ENCODE measurements around the gene PRKCQ. TPM values are rescaled to one million over a fixed set of nuclear protein-coding genes. Genes with fewer than 3 reads are reported as not detected.

Gene PRKCQ
- total and polyA plus RNA-seq, 2 of the 4 experiments (the other 2 are of a cell fraction) = under 0.01 to 0.03 TPM

DNA sequence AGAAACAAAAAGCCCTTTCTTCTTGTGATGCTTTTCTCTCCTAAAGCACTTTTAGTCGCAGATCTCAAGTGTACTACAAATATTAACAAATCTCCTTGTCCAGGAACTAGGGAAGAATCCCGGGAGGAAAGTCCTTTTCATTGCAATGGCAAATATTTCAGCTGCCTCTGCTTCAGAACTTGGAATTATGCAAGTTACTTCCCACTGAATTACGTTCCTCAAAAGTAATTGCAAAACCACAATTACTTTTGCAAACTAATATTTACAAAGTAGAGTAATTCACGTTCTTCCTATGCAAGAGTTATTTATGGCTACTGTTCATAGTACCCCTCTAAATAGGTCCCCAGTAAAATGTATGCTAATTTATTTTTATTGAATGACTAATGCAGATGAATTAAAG lies 14.5 kb downstream of the PRKCQ start:
- Histone ChIP-seq H2AK5ac (ENCODE audit: low read depth, low read length) (no peak overlapping the region), H3K4me2 (ENCODE audit: low read depth, low read length) (no peak overlapping the region), H3K18ac (ENCODE audit: low read depth, low read length) (no peak overlapping the region), H3K56ac (ENCODE audit: extremely low read depth, insufficient read depth, low read length) (no peak overlapping the region), H2AFZ (replicated peaks; ENCODE audit: low read length, poor library complexity) (no peak overlapping the region), H3K27me3 (ENCODE audit: control insufficient read depth, insufficient read depth, low read length) (peaks cover 3% of the 10 kb centered on the region; the same call in 1 of the 2 replicates), H3K4me1 (ENCODE audit: control insufficient read depth, insufficient read depth, low read length) (no peaks in the 10 kb centered on the region), H3K14ac (replicated peaks; ENCODE audit: low read depth, low read length) (no peak overlapping the region), H2BK15ac (ENCODE audit: low read depth, low read length) (no peak overlapping the region), H3K79me1 (ENCODE audit: low read depth in 1 of 2, low read length in 2 of 2) (no peaks in the 10 kb centered on the region), H4K20me1 (ENCODE audit: insufficient read depth, low read length) (no peaks in the 10 kb centered on the region), H3K9ac (ENCODE audit: low read depth, low read length) (no peak overlapping the region), H3K4me3 (ENCODE audit: insufficient read depth, low read depth, low read length) (no peak overlapping the region), H3K23ac (ENCODE audit: low read depth, low read length) (no peak overlapping the region), H4K91ac (ENCODE audit: insufficient read depth, low read depth, low read length) (no peak overlapping the region), H3K27ac (ENCODE audit: insufficient read depth, low read length) (no peak overlapping the region), H3K9me1 (ENCODE audit: insufficient read depth, low read length) (no peaks in the 10 kb centered on the region), H3K36me3 (ENCODE audit: control insufficient read depth, insufficient read depth, low read length) (no peaks in the 10 kb centered on the region), H3K4ac (ENCODE audit: low read depth, low read length) (no peak overlapping the region), H2BK120ac (ENCODE audit: low read depth, low read length) (no peak overlapping the region), H2AK9ac (replicated peaks; ENCODE audit: low read depth, low read length, poor library complexity) (no peak overlapping the region), H4K5ac (ENCODE audit: low read depth, low read length) (no peak overlapping the region), H2BK20ac (ENCODE audit: low read depth, low read length) (no peak overlapping the region), H4K8ac (ENCODE audit: low read depth in 2 of 2, low read length in 2 of 2) (no peak overlapping the region), H3K9me3 (ENCODE audit: control insufficient read depth, insufficient read depth, low read length) (no peaks in the 10 kb centered on the region), H2BK5ac (ENCODE audit: low read depth, low read length, poor library complexity, severe bottlenecking) (no peak overlapping the region)
- intact Hi-C loops (cut with micrococcal nuclease) (no loop called here), dilution Hi-C loops (cut with HindIII; ENCODE audit: low sequenced_read_pairs, unreplicated experiment) (no loop called here), in situ Hi-C loops (cut with MboI; ENCODE audit: low sequenced_read_pairs) (no loop called here)
- ChIA-PET CTCF (no interaction called here), POLR2A (ENCODE audit: unreplicated experiment) (no interaction called here)
- TF ChIP-seq ELK1 (IDR thresholded peaks at IDR 0.05; ENCODE audit: borderline replicate concordance, low read depth, low read length) = no peak
- TF ChIP-seq RFX5 (IDR thresholded peaks at IDR 0.05; ENCODE audit: low read depth, low read length) = no peak
- TF ChIP-seq NFE2L2 (IDR thresholded peaks at IDR 0.05; ENCODE audit: low read depth, low read length) = no peak
- no peak for TF ChIP-seq FOS (IDR thresholded peaks at IDR 0.05; ENCODE audit: low read depth, low read length)
- no peak for TF ChIP-seq MAZ (IDR thresholded peaks at IDR 0.05; ENCODE audit: borderline replicate concordance, low read depth, low read length)
- TF ChIP-seq SMC3 (IDR thresholded peaks at IDR 0.05; ENCODE audit: low read depth, low read length) = no peak
- BruUV-seq (replicated peaks) = no TSS peak
- DNase-seq = no peak
- no peak for ATAC-seq (ENCODE audit: low read depth)
- WGBS, 2 experiments (ENCODE audit: extremely low coverage in 2 of 2, insufficient read length in 1 of 2) = no CpG with 5 or more reads among the region's 4 CpGs
